ENCODE data around the gene QSOX1.
"Not testable (repeated sequence)": the region's sequence is repeated elsewhere in the genome, so short reads cannot be mapped to it uniquely, and the experiment has no call there.

QSOX1 gene

GRCh38 chr1:180192172-180192571, 37.5 kb downstream of the QSOX1 start:
- DNase-seq, result peak; percentile 16

- DNase-seq, result no peak
These were observed 38.7 kb downstream of the QSOX1 start for GRCh38 chr1:180193141-180194047.

DNA sequence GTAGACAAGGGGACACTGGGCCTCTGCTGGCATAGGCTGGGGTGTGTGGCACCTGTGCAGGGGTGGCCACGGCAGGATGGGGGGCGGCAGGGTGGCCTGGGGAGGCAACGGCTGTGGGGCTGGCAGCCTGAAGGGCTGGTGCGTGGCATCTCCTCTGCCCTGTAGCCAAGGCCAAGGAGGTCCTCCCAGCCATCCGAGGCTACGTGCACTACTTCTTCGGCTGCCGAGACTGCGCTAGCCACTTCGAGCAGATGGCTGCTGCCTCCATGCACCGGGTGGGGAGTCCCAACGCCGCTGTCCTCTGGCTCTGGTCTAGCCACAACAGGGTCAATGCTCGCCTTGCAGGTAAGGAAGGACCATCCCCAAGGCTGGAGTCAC, 39.4 kb downstream of the QSOX1 start:
- no peak for DNase-seq

DNA sequence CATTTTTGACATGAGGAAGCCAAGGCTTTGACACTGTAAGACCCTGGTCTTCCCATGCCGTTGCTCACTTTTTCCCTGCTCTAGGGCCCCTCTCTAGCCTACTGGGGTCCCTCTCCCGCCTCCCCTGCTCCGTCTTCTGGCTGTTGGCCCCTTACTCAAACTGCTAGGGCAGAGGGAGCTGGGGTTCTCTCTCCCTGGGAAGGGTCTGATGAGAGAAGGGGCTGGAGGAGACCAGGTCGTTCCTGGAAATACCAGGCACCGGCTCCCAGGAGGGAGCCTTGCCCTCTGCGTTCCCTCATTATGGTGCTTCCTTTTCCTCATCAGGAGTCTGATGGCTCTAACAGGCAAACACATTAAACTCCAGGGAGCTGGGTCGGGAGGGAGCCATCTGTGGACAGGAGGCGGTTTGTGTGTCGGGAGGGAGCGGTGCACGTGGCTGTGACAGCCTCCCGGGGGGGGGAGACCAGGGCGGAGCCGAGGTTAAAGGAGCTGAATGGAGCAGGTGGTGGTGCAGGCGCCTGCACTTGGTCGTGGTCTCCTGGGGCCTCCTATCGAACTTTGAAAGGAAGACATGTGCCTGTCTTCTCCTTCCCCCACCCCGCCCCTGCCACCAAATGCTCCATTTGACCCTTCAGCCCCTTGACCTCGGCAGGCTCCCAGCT, 40.0 kb downstream of the QSOX1 start:
- no peak for DNase-seq

GRCh38 chr1:180195401-180195800, 40.7 kb downstream of the QSOX1 start:
- no peak for DNase-seq

GRCh38 chr1:180195916-180196315, 41.2 kb downstream of the QSOX1 start:
- DNase-seq, result no peak

DNA sequence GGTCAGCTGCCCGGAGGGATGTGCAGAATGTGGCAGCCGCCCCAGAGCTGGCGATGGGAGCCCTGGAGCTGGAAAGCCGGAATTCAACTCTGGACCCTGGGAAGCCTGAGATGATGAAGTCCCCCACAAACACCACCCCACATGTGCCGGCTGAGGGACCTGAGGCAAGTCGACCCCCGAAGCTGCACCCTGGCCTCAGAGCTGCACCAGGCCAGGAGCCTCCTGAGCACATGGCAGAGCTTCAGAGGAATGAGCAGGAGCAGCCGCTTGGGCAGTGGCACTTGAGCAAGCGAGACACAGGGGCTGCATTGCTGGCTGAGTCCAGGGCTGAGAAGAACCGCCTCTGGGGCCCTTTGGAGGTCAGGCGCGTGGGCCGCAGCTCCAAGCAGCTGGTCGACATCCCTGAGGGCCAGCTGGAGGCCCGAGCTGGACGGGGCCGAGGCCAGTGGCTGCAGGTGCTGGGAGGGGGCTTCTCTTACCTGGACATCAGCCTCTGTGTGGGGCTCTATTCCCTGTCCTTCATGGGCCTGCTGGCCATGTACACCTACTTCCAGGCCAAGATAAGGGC, 41.9 kb downstream of the QSOX1 start:
- DNase-seq, result no peak

- DNase-seq, result no peak
These were observed 42.6 kb downstream of the QSOX1 start for GRCh38 chr1:180197231-180197630.

DNA sequence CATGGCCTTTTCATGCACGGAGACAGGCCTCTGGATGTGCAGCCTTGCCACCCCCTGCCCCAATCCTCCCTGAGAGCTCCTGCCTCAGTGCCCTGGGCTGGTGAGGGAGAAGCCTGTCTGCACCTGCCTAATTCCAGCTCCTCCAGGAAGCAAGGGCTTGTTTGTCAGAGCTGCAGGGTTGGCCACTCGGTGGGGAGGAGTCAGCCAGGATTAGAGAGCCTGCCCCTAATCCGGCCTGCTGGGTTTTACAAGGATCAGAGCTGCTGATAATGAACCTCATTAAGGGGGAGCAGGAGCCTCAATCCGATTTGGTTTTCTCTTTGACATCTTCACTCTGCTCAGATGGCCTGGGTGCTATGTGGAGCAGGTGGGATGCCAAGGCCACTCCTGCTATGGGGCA, 43.5 kb downstream of the QSOX1 start:
- no peak for DNase-seq

GRCh38 chr1:180198611-180199010, 43.9 kb downstream of the QSOX1 start:
- DNase-seq, result no peak

GRCh38 chr1:180199018-180199417, 44.3 kb downstream of the QSOX1 start:
- no peak for DNase-seq

GRCh38 chr1:180201451-180202200, 47.0 kb downstream of the QSOX1 start:
- no peak for DNase-seq

DNA sequence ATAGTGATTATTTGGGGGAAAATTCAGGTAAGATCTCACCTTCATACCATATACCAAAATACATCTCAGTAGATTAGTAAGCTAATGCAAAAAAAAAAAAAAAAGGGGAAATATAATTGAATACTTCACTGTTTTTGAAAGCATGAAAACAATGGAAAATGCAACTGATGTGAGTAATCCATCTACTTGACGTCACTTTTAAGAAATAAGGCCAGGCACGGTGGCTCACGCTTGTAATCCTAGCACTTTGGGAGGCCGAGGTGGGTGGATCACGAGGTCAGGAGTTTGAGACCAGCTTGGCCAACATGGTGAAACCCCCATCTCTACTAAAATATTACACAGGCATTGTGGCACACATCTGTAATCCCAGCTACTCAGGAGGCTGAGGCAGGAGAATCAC, 47.9 kb downstream of the QSOX1 start:
- DNase-seq, result not testable (repeated sequence)

DNA sequence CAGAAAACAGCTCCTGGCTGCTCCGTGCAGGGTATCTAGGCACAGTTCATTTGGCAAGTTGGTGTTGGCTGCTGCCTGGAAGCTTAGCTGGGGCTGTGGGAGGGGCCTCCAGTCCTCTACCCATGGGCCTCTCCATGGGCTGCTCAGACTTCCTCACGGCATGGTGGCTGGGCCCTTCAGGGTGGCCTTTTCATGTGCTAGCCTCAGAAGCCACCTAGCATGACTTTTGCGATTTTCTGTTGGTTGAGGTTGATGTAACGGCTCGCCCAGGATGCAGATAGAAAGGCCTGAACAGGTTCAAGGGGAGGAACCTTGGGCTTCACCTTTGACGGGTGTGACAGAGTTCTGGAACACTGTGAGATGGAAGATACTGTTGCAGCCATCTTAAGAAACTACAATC, 49.6 kb downstream of the QSOX1 start:
- no peak for DNase-seq

- no peak for DNase-seq
These were observed 51.9 kb downstream of the QSOX1 start for GRCh38 chr1:180206581-180206980.

DNA sequence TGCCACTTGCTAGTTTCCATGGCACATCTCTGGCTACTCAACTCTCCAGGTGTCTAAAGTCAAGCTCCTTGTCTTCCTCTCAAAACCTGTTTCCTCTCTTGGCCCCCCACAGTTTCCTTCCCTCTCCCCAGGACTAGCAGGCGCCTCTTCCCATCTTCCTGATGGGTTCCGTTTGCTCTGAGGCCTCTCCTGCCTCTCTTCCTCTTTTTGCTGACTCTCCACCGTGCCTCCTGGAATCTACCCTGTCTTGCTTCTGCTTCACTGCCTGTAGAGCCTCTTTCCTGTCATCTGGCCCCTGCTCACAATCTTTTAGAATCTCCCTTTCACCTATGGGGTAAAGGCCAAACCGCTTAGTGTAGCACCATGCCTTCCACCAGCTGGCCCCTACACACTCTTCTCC, 53.6 kb downstream of the QSOX1 start:
- DNase-seq, result no peak

DNA sequence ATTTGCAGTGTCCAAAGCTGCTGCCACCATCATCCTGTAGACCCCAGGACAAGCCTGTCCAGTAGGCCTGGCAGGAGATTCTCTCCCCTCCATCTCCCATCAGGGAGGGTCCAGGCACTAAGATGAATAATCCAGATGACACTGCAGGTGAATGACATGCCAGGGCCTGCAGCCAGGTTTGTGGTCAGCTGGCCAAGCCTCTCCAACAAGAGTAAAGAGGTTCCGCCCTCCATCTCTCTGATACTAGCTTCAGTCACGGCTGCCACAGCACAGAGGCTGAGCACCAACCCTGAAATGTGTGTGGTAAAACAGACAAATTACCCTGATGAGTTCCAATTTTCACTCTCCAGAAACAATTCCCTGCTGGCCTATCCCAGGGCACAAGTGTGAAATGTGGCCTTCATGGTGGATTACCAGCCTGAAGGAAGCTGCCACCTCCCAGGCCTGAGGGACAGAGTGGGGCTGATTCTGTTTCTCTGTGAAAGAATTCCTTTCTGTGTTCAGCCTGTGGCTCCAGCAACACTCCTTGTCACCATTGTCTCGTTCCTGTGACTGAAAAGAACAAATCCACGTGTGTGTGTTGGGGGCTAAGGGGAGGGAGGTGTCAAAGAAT, 55.4 kb downstream of the QSOX1 start:
- DNase-seq, result no peak

DNA sequence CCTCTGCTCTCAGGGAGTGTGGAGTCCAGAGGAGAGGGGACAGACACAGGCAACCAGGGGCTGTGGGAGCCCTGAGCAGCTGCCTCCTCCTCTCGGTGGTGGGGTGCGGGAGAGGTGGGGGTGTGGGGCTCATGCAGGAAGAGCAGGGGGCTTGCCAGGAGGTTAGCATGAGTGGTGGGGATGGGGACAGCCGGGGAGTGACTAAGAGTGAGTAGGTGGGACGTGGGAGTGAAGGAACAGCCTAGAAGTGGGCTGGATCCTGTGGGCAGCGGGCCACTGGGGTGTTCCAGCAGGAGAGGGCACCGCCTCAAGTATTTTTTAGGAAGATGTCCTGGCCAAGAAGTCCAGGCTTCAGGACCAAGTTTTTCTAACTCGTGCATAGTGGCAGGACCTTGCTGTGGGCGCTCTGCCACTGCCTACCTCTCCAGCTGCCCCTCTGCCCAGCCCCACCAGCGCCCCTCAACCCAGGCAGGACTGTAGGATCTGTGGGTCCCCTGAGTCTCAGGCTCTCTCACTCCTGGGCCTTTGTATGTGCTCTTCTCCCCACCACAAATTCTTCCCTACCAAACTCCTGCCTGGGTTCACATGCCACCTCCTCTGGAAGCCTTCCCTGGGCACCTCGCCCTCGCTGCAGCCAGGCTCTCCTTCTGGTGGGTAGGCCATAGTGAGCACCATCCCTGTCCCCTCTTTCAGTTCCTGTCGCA, 56.6 kb downstream of the QSOX1 start:
- DNase-seq, result no peak

- no peak for DNase-seq
These were observed 57.2 kb downstream of the QSOX1 start for GRCh38 chr1:180211860-180212229.

DNA sequence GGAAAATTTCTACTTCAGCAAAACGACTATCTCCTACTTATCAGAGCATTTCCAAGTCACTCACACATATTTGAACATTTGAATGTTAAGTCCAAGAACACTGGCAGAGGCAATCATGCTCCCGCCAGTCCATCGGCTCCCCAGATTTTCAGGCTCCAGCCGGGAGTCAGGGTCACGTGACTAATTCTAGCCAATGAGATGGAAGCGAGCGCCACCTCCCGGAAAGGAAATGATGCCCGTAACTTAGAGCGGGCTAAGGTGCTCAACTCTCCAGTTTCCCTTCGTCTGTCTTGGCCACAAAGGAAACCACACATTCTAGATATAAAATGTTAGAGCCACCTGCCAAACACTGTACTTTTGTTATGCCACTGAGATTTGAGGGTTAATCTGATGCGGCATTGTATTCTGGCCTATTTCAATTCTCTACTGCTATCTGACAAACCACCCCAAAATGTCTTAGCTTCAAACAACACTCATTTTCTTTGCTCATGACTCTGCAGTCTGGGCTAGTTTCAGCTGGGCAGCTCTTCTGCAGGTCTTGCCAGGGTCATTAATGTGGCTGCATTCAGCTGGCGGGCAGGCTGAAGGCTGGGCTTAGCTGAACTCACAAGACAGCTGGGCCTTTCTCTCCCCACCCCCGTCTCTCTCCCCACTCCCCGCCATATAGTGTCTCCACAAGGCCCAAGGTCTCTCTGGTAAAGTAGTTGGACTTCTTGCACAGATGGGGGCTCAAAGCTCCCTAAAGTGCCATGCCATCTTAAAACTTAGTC, 58.9 kb downstream of the QSOX1 start:
- DNase-seq, result peak; percentile 61

DNA sequence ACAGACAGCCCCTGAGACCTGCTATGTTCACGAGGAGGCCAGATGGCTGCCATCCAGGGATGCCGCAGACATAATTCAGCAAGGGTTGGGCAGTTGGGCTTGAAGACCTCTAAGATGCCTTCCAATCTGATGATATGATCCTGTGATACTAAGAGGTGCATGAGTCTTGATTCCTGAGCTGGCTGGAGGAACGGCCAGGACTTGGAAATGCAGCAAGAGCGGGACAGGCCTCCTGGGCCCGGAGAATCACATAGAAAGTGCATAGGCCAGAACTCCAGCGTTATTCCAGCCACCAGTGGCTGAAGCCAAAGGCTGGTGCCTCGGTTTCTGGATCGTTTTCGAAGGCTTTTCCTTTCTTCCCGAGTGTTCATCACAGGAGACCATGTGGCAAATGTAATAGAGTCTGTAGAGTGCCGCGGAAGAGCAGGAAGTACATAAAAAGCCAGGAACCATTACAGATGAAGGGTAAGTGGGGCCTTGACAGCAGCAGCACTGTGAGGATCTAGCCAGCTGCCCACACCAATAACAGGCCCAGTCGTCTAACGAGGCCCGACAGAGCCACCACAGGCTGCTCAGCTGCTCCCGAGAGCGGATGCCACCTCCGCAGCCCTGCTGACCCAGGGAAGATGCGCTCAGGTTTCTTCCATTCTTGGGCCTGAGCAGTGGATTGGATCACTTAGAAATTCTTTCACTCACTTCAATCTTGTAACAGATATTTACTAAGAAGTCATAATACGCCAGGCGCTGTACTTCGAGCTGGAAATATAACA, 61.4 kb downstream of the QSOX1 start:
- DNase-seq, result no peak
